H1 (cell line): Measurements from ENCODE around the gene PCID2. TPM values are rescaled to one million over a fixed set of nuclear protein-coding genes. Genes with fewer than 3 reads are reported as not detected.

Experiments used
- CTCF ChIA-PET: fragments of 300-600 bp; sonication (Branson Sonifier 250); formaldehyde crosslinking; loops from one replicate; lab custom pipeline; 2021; ENCODE audit not compliant: partially characterized antibody; lab: Charles Lee
- POLR2A ChIA-PET: fragments of 300-600 bp; sonication (Branson Sonifier 250); formaldehyde crosslinking; loops from one replicate; lab custom pipeline; 2021; ENCODE audit warnings: inconsistent platforms; ENCODE audit not compliant: partially characterized antibody; lab: Charles Lee
- DNase-seq, 2 experiments: peaks; one replicate each; pipeline versions ENCODE4 v3.0.0 to v3.0.0-alpha.2; 2010 to 2022; ENCODE audit warnings: low spot score in 2 of 2, low read depth in 1 of 2, mixed read lengths in 1 of 2
- FAIRE-seq: peaks from 2 replicates; lab custom pipeline; 2011; peaks lifted over from hg19 to GRCh38; lab: Jason Lieb, UNC
- H2AFZ ChIP-seq: 2 replicates; pipeline ENCODE4 v1.8.1; 2012; ENCODE audit warnings: low read length, inconsistent platforms
- H2AK5ac ChIP-seq: 2 replicates; pipeline ENCODE4 v1.6.1; 2013; ENCODE audit warnings: low read depth, low read length
- H2BK120ac ChIP-seq: replicated peaks from 2 replicates; pipeline ENCODE3; 2013; ENCODE audit warnings: low read depth, low read length, inconsistent platforms
- H2BK12ac ChIP-seq: 2 replicates; pipeline ENCODE4 v1.6.1; 2013; ENCODE audit warnings: low read depth, low read length
- H2BK15ac ChIP-seq: 2 replicates; pipeline ENCODE4 v1.6.1; 2013; ENCODE audit warnings: low read length
- H2BK20ac ChIP-seq: 2 replicates; pipeline ENCODE4 v1.6.1; 2013; ENCODE audit warnings: low read length
- H2BK5ac ChIP-seq: 2 replicates; pipeline ENCODE4 v1.6.1; 2013; ENCODE audit warnings: low read depth, low read length
- H3K14ac ChIP-seq: 2 replicates; pipeline ENCODE4 v1.6.1; 2013; ENCODE audit warnings: inconsistent platforms; ENCODE audit not compliant: insufficient read length
- H3K18ac ChIP-seq: 2 replicates; pipeline ENCODE4 v1.6.1; 2013; ENCODE audit warnings: low read length; ENCODE audit errors: extremely low read depth
- H3K23ac ChIP-seq: 2 replicates; pipeline ENCODE4 v1.6.1; 2013; ENCODE audit warnings: inconsistent platforms; ENCODE audit not compliant: insufficient read length
- H3K23me2 ChIP-seq: 2 replicates; pipeline ENCODE4 v1.6.1; 2013; ENCODE audit warnings: low read depth, low read length
- H3K27ac ChIP-seq: 2 replicates; pipeline ENCODE4 v1.6.1; 2011; ENCODE audit warnings: low read depth, low read length, inconsistent platforms
- H3K27me3 ChIP-seq, 4 experiments: replicated peaks in 1 of 4; 1 replicate in 1 of 4; 2 replicates in 3 of 4; pipeline versions ENCODE4 v1.6.1 to v1.8.1; 2011 to 2013; ENCODE audit warnings: low read length in 3 of 4, mild to moderate bottlenecking in 3 of 4, inconsistent platforms in 2 of 4, mixed read lengths in 2 of 4, moderate library complexity in 1 of 4; ENCODE audit not compliant: control insufficient read depth in 3 of 4, insufficient read depth in 3 of 4; ENCODE audit errors: extremely low read depth in 1 of 4
- H3K36me3 ChIP-seq, 4 experiments: 2 replicates each; pipeline versions ENCODE4 v1.6.1 to v1.8.1; 2011 to 2013; ENCODE audit warnings: mild to moderate bottlenecking in 4 of 4, low read length in 3 of 4, moderate library complexity in 2 of 4, control low read depth in 1 of 4, inconsistent platforms in 1 of 4; ENCODE audit not compliant: insufficient read depth in 4 of 4, control insufficient read depth in 2 of 4
- H3K4ac ChIP-seq: replicated peaks from 2 replicates; pipeline ENCODE3; 2013; ENCODE audit warnings: low read length, low read depth, mixed read lengths, inconsistent platforms; ENCODE audit not compliant: insufficient read length
- H3K4me1 ChIP-seq, 4 experiments: replicated peaks in 1 of 4; 1 replicate in 1 of 4; 2 replicates in 3 of 4; pipeline versions ENCODE4 v1.6.1 to v1.8.1; 2011 to 2013; ENCODE audit warnings: low read length in 3 of 4, inconsistent platforms in 2 of 4, mixed read lengths in 1 of 4; ENCODE audit not compliant: insufficient read depth in 4 of 4, control insufficient read depth in 3 of 4
- H3K4me2 ChIP-seq, 2 experiments: 2 replicates each; pipeline versions ENCODE4 v1.6.1 to v1.8.1; 2011 to 2013; ENCODE audit warnings: low read depth in 2 of 2, low read length in 2 of 2, control low read depth in 1 of 2, inconsistent platforms in 1 of 2, mild to moderate bottlenecking in 1 of 2; ENCODE audit not compliant: insufficient read depth in 1 of 2
- H3K4me3 ChIP-seq, 4 experiments: fragments of 200-600, 300-600 bp in 1 of 4; sonication (generic), shearing (Covaris generic), sonication (Bioruptor Twin) in 1 of 4; 2 replicates each; pipeline versions ENCODE4 v1.5.1 to v1.8.1; 2011 to 2016; ENCODE audit warnings: low read length in 4 of 4, low read depth in 3 of 4, control low read depth in 2 of 4, inconsistent platforms in 2 of 4, mild to moderate bottlenecking in 2 of 4, mixed read lengths in 1 of 4, moderate library complexity in 1 of 4; ENCODE audit not compliant: insufficient read depth in 2 of 4; ENCODE audit errors: extremely low read depth in 1 of 4
- H3K56ac ChIP-seq: replicated peaks from 2 replicates; pipeline ENCODE3; 2013; ENCODE audit warnings: low read depth, mild to moderate bottlenecking, mixed read lengths, low read length, inconsistent platforms; ENCODE audit not compliant: insufficient read length
- H3K79me1 ChIP-seq: 2 replicates; pipeline ENCODE4 v1.6.1; 2013; ENCODE audit warnings: low read depth, low read length, control low read depth
- H3K79me2 ChIP-seq, 2 experiments: 2 replicates each; pipeline versions ENCODE4 v1.6.1 to v1.8.1; 2012 to 2013; ENCODE audit warnings: low read length in 2 of 2, mild to moderate bottlenecking in 2 of 2, inconsistent platforms in 1 of 2; ENCODE audit not compliant: insufficient read depth in 2 of 2, control insufficient read depth in 1 of 2
- H3K9ac ChIP-seq, 4 experiments: replicated peaks in 1 of 4; 1 replicate in 1 of 4; 2 replicates in 3 of 4; pipeline versions ENCODE4 v1.6.1 to v1.8.1; 2011 to 2013; ENCODE audit warnings: low read depth in 3 of 4, low read length in 3 of 4, control low read depth in 2 of 4, mild to moderate bottlenecking in 2 of 4, moderate library complexity in 2 of 4, inconsistent platforms in 1 of 4; ENCODE audit errors: extremely low read depth in 1 of 4
- H3K9me3 ChIP-seq, 2 experiments: 2 replicates each; pipeline versions ENCODE4 v1.6.1 to v1.8.1; 2012 to 2013; ENCODE audit warnings: mild to moderate bottlenecking in 2 of 2, moderate library complexity in 2 of 2, control low read depth in 1 of 2, inconsistent platforms in 1 of 2, low read depth in 1 of 2, low read length in 1 of 2, mixed read lengths in 1 of 2; ENCODE audit not compliant: insufficient read depth in 2 of 2
- H4K20me1 ChIP-seq, 2 experiments: replicated peaks in 1 of 2; 2 replicates each; pipeline versions ENCODE3 to v1.8.1; 2011 to 2013; ENCODE audit warnings: inconsistent platforms in 2 of 2, low read length in 2 of 2, mild to moderate bottlenecking in 1 of 2; ENCODE audit not compliant: insufficient read depth in 2 of 2, control insufficient read depth in 1 of 2
- H4K5ac ChIP-seq: 2 replicates; pipeline ENCODE4 v1.6.1; 2013; ENCODE audit warnings: low read length, low read depth, mixed read lengths, inconsistent platforms; ENCODE audit not compliant: insufficient read length
- H4K8ac ChIP-seq: 2 replicates; pipeline ENCODE4 v1.8.0; 2013; ENCODE audit warnings: mild to moderate bottlenecking, moderate library complexity, low read length, inconsistent platforms; ENCODE audit not compliant: insufficient read depth; ENCODE audit errors: extremely low read depth
- H4K91ac ChIP-seq: replicated peaks from 2 replicates; pipeline ENCODE3; 2013; ENCODE audit warnings: low read length, mixed read lengths, inconsistent platforms; ENCODE audit not compliant: insufficient read length
- POLR2AphosphoS5 ChIP-seq: IDR thresholded peaks from 2 replicates; pipeline ENCODE4 v1.6.1; 2011; ENCODE audit warnings: low read depth, low read length
- WGBS, 2 experiments: shearing (Covaris generic) in 1 of 2; methylation state at CpG; one replicate each; pipeline versions ENCODE4 v1.1.6 to v1.1.7; 2013 to 2015; ENCODE audit warnings: low lambda C conversion rate in 2 of 2, mixed read lengths in 2 of 2, inconsistent platforms in 1 of 2, low coverage in 1 of 2, missing lambda C conversion rate in 1 of 2; ENCODE audit not compliant: insufficient replicate concordance in 2 of 2, insufficient coverage in 1 of 2, insufficient read length in 1 of 2; ENCODE audit errors: extremely low coverage in 1 of 2, missing lambda C conversion rate in 1 of 2; 5-methylcytosine and 5-hydroxymethylcytosine counted together
- polyA plus RNA-seq, 7 experiments: library from polyadenylated mRNA; depleted of rRNA in 3 of 7; stranded (reverse) in 5 of 7; unstranded in 2 of 7; fragments of >200 nt in 5 of 7; fragments of 200-250 nt in 2 of 7; gene quantifications; 1 replicate in 5 of 7; 2 replicates in 1 of 7; 4 replicates in 1 of 7; pipeline versions ENCODE4 v1.2.1 to v1.2.3, GENCODE V29; 2011 to 2013; ENCODE audit warnings: missing spikeins in 2 of 7, mixed read lengths in 2 of 7
- total RNA-seq: library from RNA; stranded (reverse); fragmentation: NEBNext Ultra II Directional; extraction: Animal tissue kit (Norgen Biotek cat#: 25700); gene quantifications from 2 replicates; pipeline ENCODE4 v1.2.1, GENCODE V29; 2021
- TF ChIP-seq, protein P1 (sequence below): IDR thresholded peaks from 2 replicates; pipeline ENCODE4 v1.6.1; 2012; ENCODE audit warnings: inconsistent platforms
- TF ChIP-seq, protein P2 (sequence below): IDR thresholded peaks from 2 replicates; pipeline ENCODE4 v1.6.1; 2012; ENCODE audit warnings: inconsistent platforms

The PCID2 gene
- total and polyA plus RNA-seq, 2 of the 8 experiments (the other 6 are each of a cell fraction or from before 2014, with no cell fraction given) = 72.4 to 72.8 TPM

DNA sequence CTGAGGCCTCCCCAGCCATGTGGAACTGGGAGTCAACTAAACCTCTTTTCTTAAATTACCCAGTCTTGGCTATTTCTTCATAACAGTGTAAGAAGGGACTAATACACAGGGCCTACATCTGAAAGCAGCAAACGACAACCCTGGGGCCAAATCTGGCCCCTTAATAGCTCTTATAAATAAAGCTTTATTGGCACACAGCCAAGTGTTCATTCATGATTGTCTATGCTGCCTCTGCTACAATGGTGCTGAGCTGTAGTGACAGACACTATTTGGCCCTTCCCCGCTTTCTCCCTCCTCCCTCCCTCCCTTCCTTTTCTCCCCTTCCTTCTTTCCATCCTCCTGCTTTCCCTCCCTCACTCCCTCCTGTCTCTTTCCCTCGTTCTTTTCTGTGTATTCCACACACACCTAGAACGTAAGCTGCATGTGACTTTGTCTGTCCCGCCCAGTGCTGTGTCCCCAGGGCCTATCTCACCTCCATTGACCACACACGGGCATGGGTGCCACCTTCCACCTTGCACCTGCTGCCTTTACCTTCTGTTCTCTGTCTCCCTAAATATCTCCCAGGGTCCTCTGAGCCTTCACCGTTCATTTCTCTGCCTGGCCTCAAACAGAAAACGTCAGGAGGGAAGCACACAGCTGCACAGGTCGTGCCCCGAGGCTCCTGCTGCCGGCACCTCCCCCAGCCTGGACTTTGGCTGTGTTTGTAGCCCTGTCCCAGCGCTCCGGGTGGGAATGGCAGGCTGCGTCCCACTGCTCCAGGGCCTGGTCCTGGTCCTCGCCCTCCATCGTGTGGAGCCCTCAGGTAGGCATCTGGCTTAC is 50.3 kb downstream of the PCID2 start, which contains the start of gene PROZ:
Gene PROZ (plus strand): TSS at position 720 of the 819 bp plus-strand sequence. CDS start 13 bp downstream, at position 733.
- Histone ChIP-seq H3K56ac (no peak within 1 kb of the TSS), H4K5ac (no peak within 1 kb of the TSS), H2BK5ac (0 out of 2 replicates have a peak within 1 kb of the TSS, but pooled peaks have one; percentile 9), H3K27me3 (peaks cover 3 to 5% (median 4%) of the 10 kb centered on the region in 4 experiments; a peak in 6 of 7 replicates), H2AK5ac (peak within 1 kb of the TSS; percentile 39; the same call in 1 of the 2 replicates), H3K9me3 (no peaks in the 10 kb centered on the region), H3K79me2 (no peaks in the 10 kb centered on the region), H2BK20ac (0 out of 2 replicates have a peak within 1 kb of the TSS, but pooled peaks have one; percentile 22), H3K27ac (no peak within 1 kb of the TSS), H3K18ac (no peak within 1 kb of the TSS), H4K20me1 (no peaks in the 10 kb centered on the region), H3K4me1 (peaks cover 0 to 26% (median 16%) of the 10 kb centered on the region in 4 experiments; a peak in 6 of 7 replicates), H4K91ac (no peak within 1 kb of the TSS), H3K4me3 (no peak within 1 kb of the TSS), H3K4ac (peak within 1 kb of the TSS; percentile 25), H3K4me2 (peak within 1 kb of the TSS in 1 of 2 experiments; percentile 32; a peak in 3 of 4 replicates), H3K79me1 (no peaks in the 10 kb centered on the region), H2AFZ (no peak within 1 kb of the TSS; the same call in 1 of the 2 replicates), H3K9ac (no peak within 1 kb of the TSS), H2BK12ac (peak within 1 kb of the TSS; percentile 92; the same call in 1 of the 2 replicates), H3K23ac (no peak within 1 kb of the TSS), H3K36me3 (no peaks in the 10 kb centered on the region), H2BK15ac (no peak within 1 kb of the TSS), H3K23me2 (peaks cover 5% of the 10 kb centered on the region), H3K14ac (no peak within 1 kb of the TSS), H2BK120ac (no peak within 1 kb of the TSS), H4K8ac (no peak within 1 kb of the TSS)
- DNase-seq = no peak
- WGBS, 2 experiments = 75% methylated on average over 16 of the region's 16 CpGs; no CpG with 5 or more reads in 1 of the 2 experiments
- no peak for FAIRE-seq
- CTCF ChIA-PET = interaction anchor here (0.7 to 2.0 kb wide), 4 partner anchors 18 to 294 kb away, joined by 3 to 6 read pairs (median 4); no protein-coding TSS in a partner anchor
- TF ChIP-seq POLR2AphosphoS5 = no peak
- TF ChIP-seq, protein P1, sequence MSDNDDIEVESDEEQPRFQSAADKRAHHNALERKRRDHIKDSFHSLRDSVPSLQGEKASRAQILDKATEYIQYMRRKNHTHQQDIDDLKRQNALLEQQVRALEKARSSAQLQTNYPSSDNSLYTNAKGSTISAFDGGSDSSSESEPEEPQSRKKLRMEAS = peak; percentile 42; the same call in 1 of the 2 replicates
- TF ChIP-seq, protein P2, sequence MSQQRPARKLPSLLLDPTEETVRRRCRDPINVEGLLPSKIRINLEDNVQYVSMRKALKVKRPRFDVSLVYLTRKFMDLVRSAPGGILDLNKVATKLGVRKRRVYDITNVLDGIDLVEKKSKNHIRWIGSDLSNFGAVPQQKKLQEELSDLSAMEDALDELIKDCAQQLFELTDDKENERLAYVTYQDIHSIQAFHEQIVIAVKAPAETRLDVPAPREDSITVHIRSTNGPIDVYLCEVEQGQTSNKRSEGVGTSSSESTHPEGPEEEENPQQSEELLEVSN = peak; percentile 35; the same call in 1 of the 2 replicates
- POLR2A ChIA-PET = interaction anchor here (0.6 to 2.4 kb wide), 4 partner anchors 17 to 254 kb away, joined by 3 to 7 read pairs (median 5); partner anchors contain the start of genes CUL4A and PCID2
